ENCODE measurements around the gene OR1J4.
"Not testable (repeated sequence)": the region's sequence is repeated elsewhere in the genome, so short reads cannot be mapped to it uniquely, and the experiment has no call there.

- not testable (repeated sequence) for TF ChIP-seq POLR2AphosphoS5 (IDR thresholded peaks at IDR 0.05; ENCODE audit: low read depth, low read length); TAF1 (IDR thresholded peaks at IDR 0.05; ENCODE audit: borderline replicate concordance, low read depth, low read length)
Observed at GRCh38 chr9:122537066-122537465, 18.1 kb downstream of the OR1J4 start.
